Measurements from ENCODE around the gene MICAL3.

The MICAL3 gene

GRCh38 chr22:17961446-17961729, 63.0 kb downstream of the MICAL3 start:
- no peak for TF ChIP-seq TAF1 (IDR thresholded peaks at IDR 0.05; ENCODE audit: borderline replicate concordance, insufficient read depth, low read length)
- TF ChIP-seq SIN3A (IDR thresholded peaks at IDR 0.05; ENCODE audit: borderline replicate concordance, insufficient read depth, low read length), result no peak
- TF ChIP-seq POLR2AphosphoS5 (IDR thresholded peaks at IDR 0.05; ENCODE audit: low read depth, low read length), result no peak
- TF ChIP-seq FOXP2 (optimal IDR thresholded peaks at IDR 0.05; ENCODE audit: borderline replicate concordance, extremely low read depth, extremely low read length, insufficient read depth), result no peak
- TF ChIP-seq, protein P1, sequence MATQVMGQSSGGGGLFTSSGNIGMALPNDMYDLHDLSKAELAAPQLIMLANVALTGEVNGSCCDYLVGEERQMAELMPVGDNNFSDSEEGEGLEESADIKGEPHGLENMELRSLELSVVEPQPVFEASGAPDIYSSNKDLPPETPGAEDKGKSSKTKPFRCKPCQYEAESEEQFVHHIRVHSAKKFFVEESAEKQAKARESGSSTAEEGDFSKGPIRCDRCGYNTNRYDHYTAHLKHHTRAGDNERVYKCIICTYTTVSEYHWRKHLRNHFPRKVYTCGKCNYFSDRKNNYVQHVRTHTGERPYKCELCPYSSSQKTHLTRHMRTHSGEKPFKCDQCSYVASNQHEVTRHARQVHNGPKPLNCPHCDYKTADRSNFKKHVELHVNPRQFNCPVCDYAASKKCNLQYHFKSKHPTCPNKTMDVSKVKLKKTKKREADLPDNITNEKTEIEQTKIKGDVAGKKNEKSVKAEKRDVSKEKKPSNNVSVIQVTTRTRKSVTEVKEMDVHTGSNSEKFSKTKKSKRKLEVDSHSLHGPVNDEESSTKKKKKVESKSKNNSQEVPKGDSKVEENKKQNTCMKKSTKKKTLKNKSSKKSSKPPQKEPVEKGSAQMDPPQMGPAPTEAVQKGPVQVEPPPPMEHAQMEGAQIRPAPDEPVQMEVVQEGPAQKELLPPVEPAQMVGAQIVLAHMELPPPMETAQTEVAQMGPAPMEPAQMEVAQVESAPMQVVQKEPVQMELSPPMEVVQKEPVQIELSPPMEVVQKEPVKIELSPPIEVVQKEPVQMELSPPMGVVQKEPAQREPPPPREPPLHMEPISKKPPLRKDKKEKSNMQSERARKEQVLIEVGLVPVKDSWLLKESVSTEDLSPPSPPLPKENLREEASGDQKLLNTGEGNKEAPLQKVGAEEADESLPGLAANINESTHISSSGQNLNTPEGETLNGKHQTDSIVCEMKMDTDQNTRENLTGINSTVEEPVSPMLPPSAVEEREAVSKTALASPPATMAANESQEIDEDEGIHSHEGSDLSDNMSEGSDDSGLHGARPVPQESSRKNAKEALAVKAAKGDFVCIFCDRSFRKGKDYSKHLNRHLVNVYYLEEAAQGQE (IDR thresholded peaks at IDR 0.05; ENCODE audit: insufficient read depth in 1 of 2, low read depth in 2 of 2, low read length in 2 of 2), result no peak

DNA sequence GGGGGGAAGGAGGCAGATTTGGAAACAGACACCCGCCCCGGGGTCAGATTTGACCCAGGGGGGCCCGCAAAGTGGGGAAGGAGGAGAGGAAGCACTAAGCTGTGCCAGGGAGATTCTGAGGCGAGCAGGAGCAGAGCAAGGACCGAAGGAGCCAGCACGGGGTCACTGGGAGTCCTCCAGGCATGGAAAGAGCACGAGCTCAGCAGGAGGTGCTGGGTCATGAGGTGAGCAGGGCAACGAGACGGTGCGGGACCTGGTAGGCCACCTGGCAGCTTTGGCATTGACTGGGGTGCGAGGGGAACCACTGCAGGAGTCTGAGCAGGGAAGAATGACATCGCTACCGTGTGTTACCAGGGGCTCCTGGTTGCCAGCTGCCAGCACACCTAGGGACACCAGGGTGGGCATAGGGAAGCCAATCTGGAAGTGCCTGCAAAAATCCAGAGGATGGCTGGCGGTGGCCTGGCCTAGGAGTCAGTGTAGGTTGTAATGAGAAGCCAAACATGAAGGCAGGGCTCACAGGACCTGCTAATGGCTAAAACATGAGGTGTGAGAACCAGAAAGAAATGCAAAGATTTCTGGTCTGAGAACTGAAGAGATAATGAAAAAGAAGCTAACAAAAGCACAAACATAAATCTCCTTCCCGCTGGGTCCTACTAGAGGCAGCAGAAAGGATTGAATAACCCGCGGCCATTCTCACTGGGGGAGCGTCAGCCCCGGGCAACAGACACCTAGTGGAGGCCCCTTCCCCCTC, 63.5 kb downstream of the MICAL3 start:
- TF ChIP-seq FOXP2 (optimal IDR thresholded peaks at IDR 0.05; ENCODE audit: borderline replicate concordance, extremely low read depth, extremely low read length, insufficient read depth), result no peak
- no peak for TF ChIP-seq TAF1 (IDR thresholded peaks at IDR 0.05; ENCODE audit: borderline replicate concordance, insufficient read depth, low read length)
- TF ChIP-seq POLR2AphosphoS5 (IDR thresholded peaks at IDR 0.05; ENCODE audit: low read depth, low read length), result no peak
- no peak for TF ChIP-seq SIN3A (IDR thresholded peaks at IDR 0.05; ENCODE audit: borderline replicate concordance, insufficient read depth, low read length)
- TF ChIP-seq, protein P1 (IDR thresholded peaks at IDR 0.05; ENCODE audit: insufficient read depth in 1 of 2, low read depth in 2 of 2, low read length in 2 of 2), result no peak

- no peak for TF ChIP-seq POLR2AphosphoS5 (IDR thresholded peaks at IDR 0.05; ENCODE audit: low read depth, low read length)
- TF ChIP-seq, protein P1 (IDR thresholded peaks at IDR 0.05; ENCODE audit: insufficient read depth in 1 of 2, low read depth in 2 of 2, low read length in 2 of 2), result no peak
- TF ChIP-seq FOXP2 (optimal IDR thresholded peaks at IDR 0.05; ENCODE audit: borderline replicate concordance, extremely low read depth, extremely low read length, insufficient read depth), result no peak
- no peak for TF ChIP-seq TAF1 (IDR thresholded peaks at IDR 0.05; ENCODE audit: borderline replicate concordance, insufficient read depth, low read length)
- no peak for TF ChIP-seq SIN3A (IDR thresholded peaks at IDR 0.05; ENCODE audit: borderline replicate concordance, insufficient read depth, low read length)
Observed at GRCh38 chr22:17960011-17960410, 64.3 kb downstream of the MICAL3 start.

- no peak for TF ChIP-seq SIN3A (IDR thresholded peaks at IDR 0.05; ENCODE audit: borderline replicate concordance, insufficient read depth, low read length)
- TF ChIP-seq FOXP2 (optimal IDR thresholded peaks at IDR 0.05; ENCODE audit: borderline replicate concordance, extremely low read depth, extremely low read length, insufficient read depth), result no peak
- no peak for TF ChIP-seq POLR2AphosphoS5 (IDR thresholded peaks at IDR 0.05; ENCODE audit: low read depth, low read length)
- TF ChIP-seq, protein P1 (IDR thresholded peaks at IDR 0.05; ENCODE audit: insufficient read depth in 1 of 2, low read depth in 2 of 2, low read length in 2 of 2), result no peak
- no peak for TF ChIP-seq TAF1 (IDR thresholded peaks at IDR 0.05; ENCODE audit: borderline replicate concordance, insufficient read depth, low read length)
Observed at GRCh38 chr22:17958166-17958565, 66.2 kb downstream of the MICAL3 start.

Measured in PFSK-1 (cell line).